H9 (cell line): ENCODE data around the gene LRRN3. TPM values are rescaled to one million over a fixed set of nuclear protein-coding genes. Genes with fewer than 3 reads are reported as not detected.

ENCODE experiments used
- DNase-seq: peaks from one replicate; pipeline ENCODE4 v3.0.0-alpha.2; 2017
- H2AFZ ChIP-seq: one replicate; pipeline ENCODE4 v1.6.1; 2013; ENCODE audit warnings: mild to moderate bottlenecking, low read length, control low read depth, moderate library complexity
- H2AK5ac ChIP-seq: 2 replicates; pipeline ENCODE4 v1.6.1; 2013; ENCODE audit warnings: low read length, control low read depth, mixed read lengths; ENCODE audit not compliant: insufficient read length
- H2BK120ac ChIP-seq: one replicate; pipeline ENCODE4 v1.6.1; 2013; ENCODE audit warnings: low read depth, mild to moderate bottlenecking, low read length, control low read depth, inconsistent platforms; ENCODE audit not compliant: poor library complexity, severe bottlenecking
- H2BK12ac ChIP-seq: 2 replicates; pipeline ENCODE4 v1.6.1; 2013; ENCODE audit warnings: low read length, control low read depth, mixed read lengths, low read depth; ENCODE audit not compliant: insufficient read length
- H2BK15ac ChIP-seq: 2 replicates; pipeline ENCODE4 v1.6.1; 2013; ENCODE audit warnings: low read depth, low read length, control low read depth
- H2BK20ac ChIP-seq: one replicate; pipeline ENCODE4 v1.6.1; 2013; ENCODE audit warnings: low read depth, mild to moderate bottlenecking, low read length, control low read depth, inconsistent platforms; ENCODE audit not compliant: poor library complexity, severe bottlenecking
- H2BK5ac ChIP-seq: 2 replicates; pipeline ENCODE4 v1.6.1; 2013; ENCODE audit warnings: low read length, control low read depth, mixed read lengths; ENCODE audit not compliant: insufficient read length
- H3K14ac ChIP-seq: 2 replicates; pipeline ENCODE4 v1.6.1; 2013; ENCODE audit warnings: low read length, control low read depth; ENCODE audit not compliant: insufficient read depth
- H3K18ac ChIP-seq: 2 replicates; pipeline ENCODE4 v1.6.1; 2013; ENCODE audit warnings: low read depth, mild to moderate bottlenecking, mixed read lengths, low read length, control low read depth; ENCODE audit not compliant: insufficient read length
- H3K23ac ChIP-seq: 2 replicates; pipeline ENCODE4 v1.6.1; 2013; ENCODE audit warnings: low read length, control low read depth, mixed read lengths, low read depth; ENCODE audit not compliant: insufficient read length
- H3K23me2 ChIP-seq: 2 replicates; pipeline ENCODE4 v1.6.1; 2013; ENCODE audit warnings: low read depth, mild to moderate bottlenecking, mixed read lengths, low read length, control low read depth; ENCODE audit not compliant: insufficient read length, poor library complexity, severe bottlenecking
- H3K27ac ChIP-seq: 2 replicates; pipeline ENCODE4 v1.5.1; 2013; ENCODE audit warnings: low read length, control low read depth, mixed read lengths, low read depth; ENCODE audit not compliant: insufficient read length
- H3K27me3 ChIP-seq: 2 replicates; pipeline ENCODE4 v1.6.1; 2013; ENCODE audit warnings: low read length, control low read depth, inconsistent platforms; ENCODE audit not compliant: insufficient read depth
- H3K4ac ChIP-seq: 2 replicates; pipeline ENCODE4 v1.6.1; 2013; ENCODE audit warnings: low read depth, mild to moderate bottlenecking, control low read depth, inconsistent platforms, low read length, moderate library complexity
- H3K4me1 ChIP-seq: 2 replicates; pipeline ENCODE4 v1.6.1; 2013; ENCODE audit warnings: low read length, control low read depth, inconsistent platforms; ENCODE audit not compliant: insufficient read depth
- H3K4me2 ChIP-seq: 2 replicates; pipeline ENCODE4 v1.6.1; 2013; ENCODE audit warnings: low read length, control low read depth, mixed read lengths; ENCODE audit not compliant: insufficient read length, insufficient read depth
- H3K56ac ChIP-seq: 2 replicates; pipeline ENCODE4 v1.6.1; 2013; ENCODE audit warnings: low read depth, mild to moderate bottlenecking, mixed read lengths, low read length, control low read depth; ENCODE audit not compliant: insufficient read length
- H3K79me1 ChIP-seq: 2 replicates; pipeline ENCODE4 v1.6.1; 2013; ENCODE audit warnings: low read depth, mild to moderate bottlenecking, moderate library complexity, low read length, control low read depth, inconsistent platforms; ENCODE audit not compliant: insufficient read depth, poor library complexity, severe bottlenecking
- H3K79me2 ChIP-seq: 2 replicates; pipeline ENCODE4 v1.6.1; 2013; ENCODE audit warnings: low read length, control low read depth, inconsistent platforms; ENCODE audit not compliant: insufficient read depth
- H3K9ac ChIP-seq: 2 replicates; pipeline ENCODE4 v1.6.1; 2013; ENCODE audit warnings: low read length, control low read depth, mixed read lengths; ENCODE audit not compliant: insufficient read length; ENCODE audit errors: extremely low read depth
- H3K9me3 ChIP-seq: one replicate; pipeline ENCODE4 v1.6.1; 2013; ENCODE audit warnings: low read depth, low read length, inconsistent platforms; ENCODE audit not compliant: control insufficient read depth
- H3T11ph ChIP-seq: one replicate; pipeline ENCODE4 v1.6.1; 2013; ENCODE audit warnings: mild to moderate bottlenecking, low read length, control low read depth, inconsistent platforms
- H4K20me1 ChIP-seq: one replicate; pipeline ENCODE4 v1.6.1; 2013; ENCODE audit not compliant: control insufficient read depth, insufficient read length, insufficient read depth
- H4K5ac ChIP-seq: 2 replicates; pipeline ENCODE4 v1.6.1; 2013; ENCODE audit warnings: low read depth, mild to moderate bottlenecking, mixed read lengths, low read length, control low read depth; ENCODE audit not compliant: insufficient read length
- H4K8ac ChIP-seq: replicated peaks from 2 replicates; pipeline ENCODE4 v1.6.1; 2013; ENCODE audit warnings: low read length, control low read depth, mixed read lengths, low read depth; ENCODE audit not compliant: insufficient read length
- H4K91ac ChIP-seq: 2 replicates; pipeline ENCODE4 v1.6.1; 2013; ENCODE audit warnings: low read depth, mild to moderate bottlenecking, moderate library complexity, mixed read lengths, low read length, control low read depth; ENCODE audit not compliant: insufficient read length
- H3K27ac Mint-ChIP-seq, 3 experiments: 2 replicates in 2 of 3; 3 replicates in 1 of 3; pipeline ENCODE4 v1.8.0; 2020 to 2021; ENCODE audit warnings: mixed read lengths in 3 of 3, mild to moderate bottlenecking in 1 of 3, moderate library complexity in 1 of 3
- H3K27me3 Mint-ChIP-seq: 2 replicates; pipeline ENCODE4 v1.8.0; 2021; ENCODE audit warnings: low read depth, mild to moderate bottlenecking, moderate library complexity, mixed read lengths
- H3K36me3 Mint-ChIP-seq, 3 experiments: 2 replicates in 2 of 3; 3 replicates in 1 of 3; pipeline ENCODE4 v1.8.0; 2020 to 2021; ENCODE audit warnings: low read depth in 3 of 3, mixed read lengths in 3 of 3; ENCODE audit not compliant: insufficient read depth in 1 of 3
- H3K4me1 Mint-ChIP-seq, 2 experiments: 2 replicates each; pipeline ENCODE4 v1.8.0; 2020; ENCODE audit warnings: mixed read lengths in 2 of 2
- H3K4me3 Mint-ChIP-seq, 2 experiments: 2 replicates in 1 of 2; 3 replicates in 1 of 2; pipeline ENCODE4 v1.8.0; 2020 to 2021; ENCODE audit warnings: mild to moderate bottlenecking in 2 of 2, mixed read lengths in 2 of 2, moderate library complexity in 1 of 2
- H3K9me3 Mint-ChIP-seq, 2 experiments: 2 replicates in 1 of 2; 3 replicates in 1 of 2; pipeline ENCODE4 v1.8.0; 2020; ENCODE audit warnings: mild to moderate bottlenecking in 2 of 2, mixed read lengths in 2 of 2, moderate library complexity in 1 of 2
- CTCF ChIP-seq: fragments of 200-600 bp; sonication (generic); conservative IDR thresholded peaks from 3 replicates; pipeline ENCODE4 v1.8.0; 2021; ENCODE audit warnings: antibody characterized with exemption, mild to moderate bottlenecking
- WGBS: extraction: QIAGEN DNeasy Blood & Tissue Kit; methylation state at CpG from one replicate; pipeline ENCODE4 v1.1.7; 2013; ENCODE audit warnings: missing lambda C conversion rate, low lambda C conversion rate, mixed read lengths; ENCODE audit not compliant: insufficient read length; ENCODE audit errors: extremely low coverage; 5-methylcytosine and 5-hydroxymethylcytosine counted together
- total RNA-seq: library from RNA; stranded (reverse); gene quantifications from 2 replicates; pipeline ENCODE4 v1.2.1, GENCODE V29; 2021

LRRN3 gene
- total RNA-seq, 1 experiment from 2014 or later = 0.77 TPM

- no peaks in the 10 kb centered on the region for H3K9me3 Mint-ChIP-seq
Observed at GRCh38 chr7:111126987-111127386, 36.1 kb downstream of the LRRN3 start.

More at GRCh38 chr7:111126987-111127386, 36.1 kb downstream of the LRRN3 start:
- no peaks in the 10 kb centered on the region for H3K4me1 Mint-ChIP-seq
- no peaks in the 10 kb centered on the region for H3K36me3 Mint-ChIP-seq
- no peak overlapping the region for H3K27ac ChIP-seq
- no peak overlapping the region for H3K9ac ChIP-seq
- H2BK15ac ChIP-seq = no peak overlapping the region
- H2BK20ac ChIP-seq = no peak overlapping the region
- no peaks in the 10 kb centered on the region for H3K79me1 ChIP-seq
- H3K27me3 ChIP-seq = no peaks in the 10 kb centered on the region
- no peak overlapping the region for H2AFZ ChIP-seq
- no peak overlapping the region for H3K14ac ChIP-seq
- no peaks in the 10 kb centered on the region for H3K23me2 ChIP-seq
- H3K27ac Mint-ChIP-seq = no peak overlapping the region
- no peak overlapping the region for H2AK5ac ChIP-seq
- H3K4ac ChIP-seq = no peak overlapping the region
- WGBS = no CpG with 5 or more reads among the region's 3 CpGs
- H3K4me3 Mint-ChIP-seq = no peak overlapping the region
- no peak overlapping the region for H4K8ac ChIP-seq
- no peak overlapping the region for H2BK5ac ChIP-seq
- no peak for TF ChIP-seq CTCF
- no peaks in the 10 kb centered on the region for H3K27me3 Mint-ChIP-seq
- no peak overlapping the region for H2BK120ac ChIP-seq
- no peaks in the 10 kb centered on the region for H4K20me1 ChIP-seq
- H3K9me3 ChIP-seq = no peaks in the 10 kb centered on the region
- H3T11ph ChIP-seq = no peak overlapping the region
- no peak overlapping the region for H4K91ac ChIP-seq
- no peak overlapping the region for H3K18ac ChIP-seq
- no peak overlapping the region for H3K56ac ChIP-seq
- H4K5ac ChIP-seq = no peak overlapping the region
- no peak overlapping the region for H3K4me2 ChIP-seq
- no peak for DNase-seq
- no peak overlapping the region for H3K23ac ChIP-seq
- H2BK12ac ChIP-seq = no peak overlapping the region
- no peaks in the 10 kb centered on the region for H3K4me1 ChIP-seq
- no peaks in the 10 kb centered on the region for H3K79me2 ChIP-seq
